ENCODE measurements around the gene ITGB3BP.

DNA sequence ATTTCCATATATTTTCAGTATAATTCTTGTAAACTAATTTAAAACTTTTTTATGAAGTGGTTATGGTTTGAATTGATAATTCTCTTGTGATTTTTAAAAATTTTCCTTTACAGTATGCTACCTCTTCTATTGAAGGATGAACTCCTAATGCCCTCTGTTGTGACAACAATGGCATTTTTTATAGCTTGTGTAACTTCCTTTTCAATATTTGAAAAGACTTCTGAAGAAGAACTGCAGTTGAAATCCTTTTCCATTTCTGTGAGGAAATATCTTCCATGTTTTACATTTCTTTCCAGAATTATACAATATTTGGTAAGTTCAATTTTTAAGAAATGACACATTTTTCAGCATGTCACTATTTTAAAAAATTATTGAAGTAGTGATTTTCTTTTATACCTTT lies 94.2 kb downstream of the ITGB3BP start:
- TF ChIP-seq POLR2A (IDR thresholded peaks at IDR 0.05) (no peak), CTCF (IDR thresholded peaks at IDR 0.05) (no peak)

All from body of pancreas (tissue), 4 donors.